HG02588 (cell line): ENCODE results near the gene TMEM217.
"Not testable (repeated sequence)": the region's sequence is repeated elsewhere in the genome, so short reads cannot be mapped to it uniquely, and the experiment has no call there.

ENCODE experiments used
- ATAC-seq: cut with Tn5 transposase; IDR thresholded peaks from one replicate; pipeline ENCODE4 v1.9.1; 2021; ENCODE audit warnings: mild to moderate bottlenecking, moderate library complexity; ENCODE audit not compliant: unreplicated experiment

Gene TMEM217

DNA sequence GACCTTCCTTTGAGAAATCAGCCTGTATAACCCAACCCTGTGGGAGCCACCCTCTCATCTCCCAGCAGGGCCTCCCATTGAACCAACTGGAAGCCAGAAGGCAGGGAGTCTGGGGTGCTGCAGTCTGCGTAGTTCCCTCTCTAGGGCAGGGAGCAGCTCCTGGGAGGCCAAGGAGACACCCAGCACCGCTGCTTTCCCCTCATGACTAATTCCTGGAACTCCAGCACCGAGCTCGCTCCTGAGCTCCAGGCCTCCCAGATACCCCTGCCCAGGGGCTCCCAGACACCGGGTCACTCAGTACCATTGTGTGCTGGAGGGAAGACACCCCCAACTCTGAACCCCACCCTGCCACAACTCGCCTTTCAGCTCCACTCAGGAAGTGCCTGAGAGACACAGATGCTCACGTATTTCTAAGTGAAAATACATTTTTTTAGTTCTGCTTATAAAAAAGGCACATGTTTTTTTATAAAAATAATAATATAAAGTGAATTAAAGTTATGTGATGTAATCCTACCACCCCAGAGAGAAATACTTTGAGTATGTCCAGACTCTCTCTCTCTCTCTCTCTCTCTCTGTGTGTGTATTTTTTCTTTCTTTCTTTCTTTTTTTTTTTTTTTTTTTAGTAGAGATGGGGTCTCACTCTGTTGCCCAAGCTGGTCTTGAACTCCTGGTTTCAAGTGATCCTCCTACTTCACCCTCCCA is 70.5 kb downstream of the TMEM217 start:
- ATAC-seq = no peak

DNA sequence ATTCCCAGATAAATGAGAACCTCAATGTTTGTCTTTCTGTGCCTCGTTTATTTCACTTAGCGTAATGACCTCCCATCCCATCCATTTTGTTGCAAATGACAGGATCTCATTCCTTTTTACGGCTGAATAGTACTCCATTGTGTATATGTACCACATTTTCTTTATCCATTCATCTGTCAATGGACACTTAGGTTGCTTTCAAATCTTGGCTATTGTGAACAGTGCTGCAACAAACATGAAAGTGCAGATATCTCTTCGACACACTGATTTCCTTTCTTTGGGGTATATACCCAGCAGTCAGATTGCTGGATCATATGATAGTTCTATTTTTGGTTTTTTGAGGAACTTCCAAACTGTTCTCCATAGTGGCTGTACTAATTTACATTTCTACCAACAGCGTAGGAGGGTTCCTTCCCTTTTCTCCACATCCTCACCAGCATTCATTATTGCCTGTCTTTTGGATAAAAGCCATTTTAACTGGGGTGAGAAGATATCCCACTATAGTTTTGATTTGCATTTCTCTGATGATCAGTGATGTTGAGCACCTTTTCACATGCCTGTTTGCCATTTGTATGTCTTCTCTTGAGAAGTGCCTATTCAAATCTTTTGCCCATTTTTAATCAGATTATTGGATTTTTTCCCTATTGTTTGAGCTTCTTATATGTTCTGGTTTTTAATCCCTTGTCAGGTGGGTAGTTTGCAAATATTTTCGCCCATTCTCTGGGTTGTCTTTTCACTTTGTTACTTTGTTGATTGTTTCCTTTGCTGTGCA is 71.8 kb downstream of the TMEM217 start:
- not testable (repeated sequence) for ATAC-seq

DNA sequence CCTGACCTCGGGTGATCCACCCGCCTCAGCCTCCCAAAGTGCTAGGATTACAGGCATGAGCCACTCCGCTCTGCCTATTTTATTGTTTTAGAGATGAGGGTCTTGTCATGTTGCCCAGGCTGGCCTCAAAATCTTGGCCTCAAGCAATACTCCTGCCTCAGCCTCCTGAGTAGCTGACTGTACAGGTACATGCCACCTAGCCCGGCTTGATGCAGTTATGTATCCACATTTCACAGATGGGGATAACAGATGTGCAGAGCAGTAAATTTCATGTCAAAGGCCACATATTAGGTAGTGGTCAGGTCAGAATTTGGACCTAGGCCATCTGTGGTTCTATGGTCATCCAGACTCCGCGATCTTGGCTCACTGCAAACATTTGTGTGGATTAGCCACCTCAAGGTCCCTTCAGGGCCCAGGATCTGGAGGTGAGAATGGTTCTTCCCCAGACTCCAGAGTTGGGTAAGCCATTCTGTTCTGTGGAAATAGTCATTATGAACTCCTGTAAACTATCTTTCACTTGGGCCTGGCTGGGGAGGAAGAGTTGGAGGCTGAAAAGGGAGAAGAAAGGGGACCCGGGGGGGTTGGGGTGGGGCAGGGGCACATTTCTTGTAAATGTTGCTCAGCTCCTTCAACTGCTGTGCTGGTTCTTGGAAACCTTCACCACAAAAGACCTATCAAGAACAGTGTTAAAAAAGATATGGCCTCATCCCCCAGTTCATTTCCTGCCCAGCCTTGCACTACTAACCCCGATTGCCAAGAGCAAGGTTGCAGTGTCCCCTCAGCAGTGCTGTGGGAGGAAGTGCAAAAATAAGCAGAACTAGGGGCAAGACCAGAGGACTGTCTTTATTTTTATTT is 75.0 kb downstream of the TMEM217 start:
- no peak for ATAC-seq

DNA sequence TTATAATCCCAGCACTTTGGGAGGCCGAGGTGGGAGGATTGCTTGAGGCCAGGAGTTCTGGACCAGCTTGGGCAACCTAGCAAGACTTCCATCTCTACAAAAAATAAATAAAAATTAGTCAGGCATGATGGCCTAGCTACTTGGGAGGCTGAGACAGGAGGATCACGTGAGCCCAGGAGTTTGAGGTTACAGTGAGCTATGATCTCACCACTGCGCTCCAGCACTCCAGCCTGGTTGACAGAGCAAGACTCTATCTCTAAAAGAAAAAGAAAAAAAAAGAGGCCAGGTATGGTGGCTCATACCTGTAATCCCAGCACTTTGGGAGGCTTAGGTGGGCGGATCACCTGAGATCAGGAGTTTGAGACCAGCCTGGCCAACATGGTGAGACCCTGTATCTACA is 77.3 kb downstream of the TMEM217 start:
- ATAC-seq = not testable (repeated sequence)

DNA sequence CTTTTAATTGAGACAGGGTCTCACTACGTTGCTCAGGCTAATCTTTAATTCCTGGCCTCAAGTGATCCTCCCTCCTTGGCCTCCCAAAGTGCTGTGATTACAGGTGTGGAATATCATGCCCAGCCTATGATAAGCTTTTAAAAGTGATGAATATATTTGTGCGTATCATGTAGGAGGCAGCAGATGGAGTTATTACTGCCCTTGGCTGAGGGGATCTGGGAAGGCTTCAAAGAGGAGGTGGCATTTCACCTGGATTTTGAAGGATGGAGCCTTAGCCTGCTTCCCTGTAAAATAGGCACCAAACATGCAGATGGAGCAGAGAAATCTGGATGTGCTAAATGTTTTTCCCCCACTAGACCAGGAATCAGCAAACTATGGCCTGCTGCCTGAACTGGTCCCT is 77.9 kb downstream of the TMEM217 start:
- no peak for ATAC-seq

DNA sequence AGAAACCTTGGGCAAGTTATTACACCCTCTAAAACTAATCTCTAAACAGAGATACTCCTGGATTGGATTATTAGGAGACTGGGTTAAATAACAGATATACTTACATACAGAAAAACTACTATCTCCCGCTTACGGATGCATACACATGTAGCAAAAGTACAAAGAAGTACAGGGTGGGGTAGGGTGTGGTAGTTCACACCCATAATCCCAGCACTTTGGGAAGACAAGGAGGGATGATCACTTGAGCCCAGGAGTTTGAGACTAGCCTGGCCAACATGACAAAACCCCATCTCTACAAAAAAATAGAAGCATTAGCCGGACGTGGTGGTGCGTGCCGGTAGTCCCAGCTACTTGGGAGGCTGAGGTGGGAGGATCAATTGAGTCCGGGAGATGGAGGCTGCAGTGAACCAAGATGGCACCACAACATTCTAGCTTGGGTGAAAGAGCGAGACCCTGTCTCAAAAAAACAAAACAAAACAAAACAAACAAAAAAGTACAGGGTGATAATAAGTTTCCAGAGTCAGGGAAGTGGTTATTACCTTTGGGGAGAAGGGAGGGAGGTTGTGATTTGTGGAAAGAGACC is 79.9 kb downstream of the TMEM217 start:
- ATAC-seq = no peak

DNA sequence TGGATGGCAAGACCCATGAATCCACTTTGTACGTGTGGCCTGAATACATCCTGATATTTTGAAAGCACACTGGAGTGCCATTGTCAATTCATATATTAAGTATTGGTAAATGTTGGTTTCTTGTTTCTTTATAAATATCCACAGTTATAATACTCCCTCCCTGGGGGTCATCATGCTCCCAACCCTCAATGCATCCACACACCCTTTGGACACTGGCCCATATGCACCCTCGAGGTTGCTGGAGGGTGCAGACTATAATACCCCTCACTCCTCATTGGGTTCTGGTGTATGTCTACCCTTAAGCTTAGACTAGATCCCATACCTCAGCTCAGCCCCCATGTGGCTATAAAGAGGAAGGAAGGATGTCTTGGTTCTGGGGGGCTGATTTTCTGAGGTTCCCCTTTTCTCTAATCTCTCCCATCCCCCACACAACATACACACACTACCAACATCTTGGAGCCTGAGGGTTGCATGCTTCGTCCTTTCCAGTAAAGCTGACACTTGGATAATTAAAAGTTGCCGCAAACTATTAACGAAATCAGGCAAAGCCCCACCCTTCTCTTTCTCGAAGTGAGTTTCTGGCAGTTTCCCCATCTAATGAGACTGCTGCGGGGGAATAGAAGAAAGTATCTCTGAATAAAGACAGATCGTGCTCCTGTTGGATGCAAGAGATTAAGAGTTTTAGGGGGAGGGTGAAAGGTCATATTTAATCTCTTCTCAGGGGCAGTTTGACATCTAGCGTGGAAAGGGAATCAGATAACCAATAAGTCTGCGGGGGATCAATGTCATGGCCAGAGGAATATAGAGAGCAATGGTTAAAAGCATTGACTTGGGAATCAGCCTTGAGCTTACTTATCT is 80.6 kb downstream of the TMEM217 start:
- ATAC-seq = no peak

DNA sequence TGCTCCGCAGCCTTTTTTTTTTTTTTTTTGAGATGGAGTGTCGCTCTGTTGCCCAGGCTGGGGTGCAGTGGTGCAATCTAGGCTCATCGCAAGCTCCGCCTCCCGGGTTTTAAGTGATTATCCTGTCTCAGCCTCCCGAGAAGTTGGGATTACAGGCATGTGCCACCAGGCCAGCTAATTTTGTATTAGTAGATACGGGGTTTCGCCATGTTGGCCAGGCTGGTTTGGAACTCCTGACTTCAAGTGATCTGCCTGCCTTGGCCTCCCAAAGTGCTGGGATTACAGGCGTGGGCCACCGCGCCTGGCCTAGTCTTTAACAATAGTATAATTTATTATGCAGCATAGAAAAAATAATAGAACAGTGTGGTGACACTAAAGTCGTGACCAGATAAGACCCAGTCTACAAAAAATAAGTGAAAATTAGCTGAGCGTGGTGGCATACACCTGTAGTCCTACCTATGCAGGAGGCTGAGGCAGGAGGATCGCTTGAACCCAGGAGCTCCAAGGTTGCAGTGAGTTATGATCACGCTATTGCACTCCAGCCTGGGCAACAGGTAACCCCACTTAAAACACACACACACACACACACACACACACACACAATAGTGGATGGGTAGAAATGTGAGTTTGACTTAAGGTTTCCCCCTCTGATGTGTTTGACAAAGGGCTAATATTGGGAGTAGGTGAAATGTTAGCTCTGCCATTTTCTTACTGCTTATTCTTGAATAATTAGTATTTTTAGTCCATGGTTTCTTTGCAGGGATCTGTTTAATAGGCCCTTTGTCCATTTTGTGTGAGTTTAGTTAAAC is 81.5 kb downstream of the TMEM217 start:
- ATAC-seq = no peak

DNA sequence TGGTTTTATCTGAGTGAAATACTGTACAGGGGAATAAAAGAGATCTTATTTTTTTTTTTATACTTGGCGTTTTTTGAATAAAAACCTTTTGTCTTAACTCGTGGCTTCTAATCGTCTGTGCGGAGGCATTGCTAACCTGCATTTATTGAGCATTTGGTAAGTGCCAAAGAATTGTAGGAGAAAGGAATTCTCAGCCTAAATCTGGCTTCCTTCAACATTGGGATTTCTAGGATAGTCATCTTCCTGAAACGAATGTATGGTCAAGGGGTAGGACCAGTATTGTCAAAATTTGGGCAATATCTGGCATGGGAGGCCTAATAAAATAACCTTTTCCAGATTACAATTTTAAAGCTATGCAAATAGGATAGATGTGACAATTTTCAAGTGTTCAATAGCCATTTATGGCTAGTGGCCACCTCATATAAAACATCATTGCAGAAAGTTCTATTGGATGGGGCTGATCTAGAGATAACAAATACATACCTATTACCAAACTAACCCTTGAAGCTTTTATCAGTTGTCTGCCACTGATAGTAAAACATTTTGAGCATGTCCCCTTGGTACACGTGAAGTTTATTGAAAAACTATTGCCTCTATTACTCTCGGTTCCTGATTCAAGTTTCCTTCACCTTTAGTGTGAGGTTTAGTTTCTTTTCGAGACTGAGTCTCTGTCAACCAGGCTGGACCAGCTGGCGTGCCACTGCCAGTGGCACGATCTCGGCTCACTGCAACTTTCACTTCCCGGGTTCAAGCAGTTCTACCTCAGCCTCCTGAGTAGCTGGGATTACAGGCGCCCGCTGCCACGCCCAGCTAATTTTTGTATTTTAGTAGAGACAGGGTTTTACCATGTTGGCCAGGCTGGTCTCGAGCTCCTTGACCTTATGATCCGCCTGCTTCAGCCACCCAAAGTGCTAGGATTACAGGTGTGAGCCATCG is 82.3 kb downstream of the TMEM217 start:
- no peak for ATAC-seq

DNA sequence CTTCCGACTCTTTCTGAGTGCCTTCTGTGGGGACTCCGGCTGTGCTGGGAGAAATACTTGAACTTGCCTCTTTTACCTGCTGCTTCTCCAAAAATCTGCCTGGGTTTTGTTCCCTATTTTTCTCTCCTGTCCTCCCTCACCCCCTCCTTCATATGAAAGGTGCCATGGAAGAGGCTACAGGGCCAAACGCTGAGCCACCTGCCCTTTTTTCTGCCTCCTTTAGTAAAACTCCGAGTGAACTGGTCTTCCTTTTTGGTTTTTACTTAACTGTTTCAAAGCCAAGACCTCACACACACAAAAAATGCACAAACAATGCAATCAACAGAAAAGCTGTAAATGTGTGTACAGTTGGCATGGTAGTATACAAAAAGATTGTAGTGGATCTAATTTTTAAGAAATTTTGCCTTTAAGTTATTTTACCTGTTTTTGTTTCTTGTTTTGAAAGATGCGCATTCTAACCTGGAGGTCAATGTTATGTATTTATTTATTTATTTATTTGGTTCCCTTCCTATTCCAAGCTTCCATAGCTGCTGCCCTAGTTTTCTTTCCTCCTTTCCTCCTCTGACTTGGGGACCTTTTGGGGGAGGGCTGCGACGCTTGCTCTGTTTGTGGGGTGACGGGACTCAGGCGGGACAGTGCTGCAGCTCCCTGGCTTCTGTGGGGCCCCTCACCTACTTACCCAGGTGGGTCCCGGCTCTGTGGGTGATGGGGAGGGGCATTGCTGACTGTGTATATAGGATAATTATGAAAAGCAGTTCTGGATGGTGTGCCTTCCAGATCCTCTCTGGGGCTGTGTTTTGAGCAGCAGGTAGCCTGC is 83.2 kb downstream of the TMEM217 start:
- ATAC-seq = no peak

DNA sequence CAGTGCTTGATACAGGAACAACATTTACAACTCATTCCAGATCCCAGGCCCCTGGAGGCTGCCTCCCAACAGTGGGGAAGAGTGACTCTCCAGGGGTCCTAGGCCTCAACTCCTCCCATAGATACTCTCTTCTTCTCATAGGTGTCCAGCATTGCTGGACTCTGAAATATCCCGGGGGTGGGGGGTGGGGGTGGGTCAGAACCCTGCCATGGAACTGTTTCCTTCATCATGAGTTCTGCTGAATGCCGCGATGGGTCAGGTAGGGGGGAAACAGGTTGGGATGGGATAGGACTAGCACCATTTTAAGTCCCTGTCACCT is 83.8 kb downstream of the TMEM217 start:
- ATAC-seq = no peak

DNA sequence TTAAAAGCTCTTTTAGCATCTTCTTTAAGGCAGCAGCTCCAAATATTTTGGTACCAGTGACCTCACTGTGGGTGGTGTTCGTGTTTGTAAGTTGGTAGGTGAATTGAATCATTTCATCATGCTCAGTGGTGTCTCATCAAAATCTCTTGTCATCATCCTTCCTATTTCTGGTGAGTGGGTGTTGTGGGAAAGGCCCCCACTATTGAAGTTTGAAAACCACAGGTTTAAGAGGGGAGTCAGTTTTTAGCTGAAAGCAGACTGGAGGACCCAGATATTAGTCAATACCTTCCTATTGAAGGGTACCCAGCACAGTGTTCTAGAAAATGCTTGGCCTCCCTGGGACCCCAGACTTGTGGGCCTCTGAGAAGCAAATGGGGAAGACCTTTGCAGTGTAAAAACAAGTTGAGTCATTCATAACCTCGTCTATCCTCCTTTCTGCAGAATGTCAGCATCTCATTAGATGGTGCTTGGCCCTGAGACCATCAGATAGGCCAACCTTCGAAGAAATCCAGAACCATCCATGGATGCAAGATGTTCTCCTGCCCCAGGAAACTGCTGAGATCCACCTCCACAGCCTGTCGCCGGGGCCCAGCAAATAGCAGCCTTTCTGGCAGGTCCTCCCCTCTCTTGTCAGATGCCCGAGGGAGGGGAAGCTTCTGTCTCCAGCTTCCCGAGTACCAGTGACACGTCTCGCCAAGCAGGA is 84.3 kb downstream of the TMEM217 start:
- no peak for ATAC-seq

DNA sequence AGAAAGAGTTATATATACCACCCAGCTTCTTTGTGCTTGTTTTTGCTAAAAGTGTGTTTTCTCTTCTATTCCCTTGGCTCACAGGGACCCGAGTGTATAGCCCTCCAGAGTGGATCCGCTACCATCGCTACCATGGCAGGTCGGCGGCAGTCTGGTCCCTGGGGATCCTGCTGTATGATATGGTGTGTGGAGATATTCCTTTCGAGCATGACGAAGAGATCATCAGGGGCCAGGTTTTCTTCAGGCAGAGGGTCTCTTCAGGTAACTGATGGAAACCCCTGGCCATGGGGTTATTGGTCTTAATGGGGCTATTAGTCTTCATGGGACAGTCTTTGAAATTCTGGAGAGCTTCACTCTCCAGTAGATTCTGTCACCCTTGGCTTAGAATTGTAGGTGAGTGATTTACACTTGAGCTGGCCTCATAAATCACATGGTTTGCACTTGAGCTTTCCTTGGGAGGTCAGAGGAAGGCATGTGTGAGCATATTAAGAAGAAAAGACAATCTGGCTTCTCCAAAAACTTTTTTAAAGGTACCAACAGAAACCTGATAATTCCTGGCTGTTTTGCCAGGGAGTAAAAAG is 84.9 kb downstream of the TMEM217 start:
- no peak for ATAC-seq

DNA sequence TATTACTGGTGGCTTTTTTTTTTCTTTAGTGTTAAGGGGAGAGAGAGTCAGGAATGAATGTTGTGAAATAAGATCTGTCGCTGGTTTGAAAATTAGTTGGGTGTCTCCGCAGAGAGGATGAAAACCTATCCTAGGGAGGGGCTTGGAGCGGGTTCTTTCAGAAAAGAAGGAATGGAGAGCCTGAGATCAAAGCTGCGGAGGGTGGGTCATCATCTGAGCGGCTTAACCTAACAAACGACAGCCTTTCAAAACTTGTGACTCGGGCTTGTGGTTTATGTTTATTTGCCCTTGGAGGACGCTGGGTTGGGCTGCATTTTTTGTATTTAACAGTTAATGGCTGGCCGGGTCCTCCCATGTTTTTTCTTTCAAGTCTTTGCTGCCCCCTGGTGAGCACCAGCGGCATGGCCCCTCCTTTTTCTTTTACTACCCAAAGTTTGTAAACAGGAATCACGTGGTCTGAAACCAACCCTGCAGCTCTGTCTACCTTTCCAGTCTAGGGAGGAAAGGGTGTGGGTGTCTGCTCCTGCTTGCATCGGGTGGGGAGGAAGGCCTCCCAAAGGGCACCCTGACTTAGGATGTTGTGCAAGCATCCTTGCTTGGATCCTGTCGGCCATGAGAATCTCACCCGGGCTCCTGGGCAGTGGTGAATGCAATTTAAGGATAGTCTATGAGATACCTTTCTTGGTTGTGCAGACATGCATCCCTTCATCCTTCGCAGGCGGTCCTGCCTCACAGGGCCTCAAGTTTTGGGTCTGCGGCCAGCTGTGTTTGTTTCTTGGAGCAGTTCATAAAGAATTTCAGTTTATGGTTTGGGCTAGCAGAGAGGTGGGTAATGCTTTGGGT is 85.8 kb downstream of the TMEM217 start:
- ATAC-seq = no peak

DNA sequence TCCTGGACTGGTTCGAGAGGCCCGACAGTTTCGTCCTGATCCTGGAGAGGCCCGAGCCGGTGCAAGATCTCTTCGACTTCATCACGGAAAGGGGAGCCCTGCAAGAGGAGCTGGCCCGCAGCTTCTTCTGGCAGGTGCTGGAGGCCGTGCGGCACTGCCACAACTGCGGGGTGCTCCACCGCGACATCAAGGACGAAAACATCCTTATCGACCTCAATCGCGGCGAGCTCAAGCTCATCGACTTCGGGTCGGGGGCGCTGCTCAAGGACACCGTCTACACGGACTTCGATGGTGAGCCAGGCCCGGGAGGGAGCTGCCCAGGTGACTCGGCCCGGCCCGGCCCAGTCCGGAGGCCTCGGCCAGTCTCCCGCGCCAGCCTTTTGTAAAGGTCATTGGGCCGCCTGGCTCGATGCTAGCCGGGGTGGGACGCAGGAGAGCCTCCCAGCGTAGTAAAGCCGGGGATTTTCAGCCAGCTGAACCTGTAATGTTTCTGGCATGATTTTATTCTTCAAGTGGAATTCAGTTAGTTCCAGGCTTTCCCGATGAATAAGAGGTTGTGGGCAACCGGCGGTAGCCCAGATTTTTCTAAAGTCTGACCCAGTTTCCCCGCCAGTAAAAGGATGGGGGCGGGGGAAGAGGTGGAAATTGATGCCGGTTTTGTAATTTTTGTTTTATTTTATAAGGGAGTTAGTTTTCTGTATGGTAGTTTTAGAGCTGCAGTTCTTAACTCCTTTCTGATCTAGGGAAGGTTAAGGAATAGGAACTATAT is 86.6 kb downstream of the TMEM217 start:
- no peak for ATAC-seq
